Hepatocyte (in vitro differentiated cells): ENCODE data around the gene SLC35B3. TPM values are rescaled to one million over a fixed set of nuclear protein-coding genes. Genes with fewer than 3 reads are reported as not detected.
A peak's percentile ranks its signal among the peaks of the same experiment; 100 is the strongest.

Experiments used
- DNase-seq: peaks from one replicate; pipeline ENCODE4 v3.0.0-alpha.2; 2016; ENCODE audit warnings: low spot score
- H2AFZ ChIP-seq: fragments of 200-600 bp; sonication (generic); 2 replicates; pipeline ENCODE4 v1.6.0; 2016; ENCODE audit warnings: antibody characterized with exemption, mild to moderate bottlenecking
- H3K27ac ChIP-seq: fragments of 200-600 bp; sonication (generic); 2 replicates; pipeline ENCODE4 v1.5.1; 2016; ENCODE audit warnings: mild to moderate bottlenecking
- H3K27me3 ChIP-seq: fragments of 200-600 bp; sonication (generic); 2 replicates; pipeline ENCODE4 v1.6.1; 2016
- H3K36me3 ChIP-seq: fragments of 200-600 bp; sonication (generic); replicated peaks from 2 replicates; pipeline ENCODE4 v1.5.1; 2016; ENCODE audit warnings: low read depth; ENCODE audit not compliant: insufficient read depth
- H3K4me1 ChIP-seq: fragments of 200-600 bp; sonication (generic); 2 replicates; pipeline ENCODE4 v1.5.1; 2016; ENCODE audit warnings: mild to moderate bottlenecking, moderate library complexity; ENCODE audit not compliant: insufficient read depth
- H3K4me2 ChIP-seq: fragments of 200-600 bp; sonication (generic); 2 replicates; pipeline ENCODE4 v1.6.0; 2016
- H3K4me3 ChIP-seq: fragments of 200-600 bp; sonication (generic); 2 replicates; pipeline ENCODE4 v1.5.1; 2016; ENCODE audit warnings: mild to moderate bottlenecking
- H3K79me2 ChIP-seq: fragments of 200-600 bp; sonication (generic); 2 replicates; pipeline ENCODE4 v1.6.0; 2017; ENCODE audit warnings: mild to moderate bottlenecking
- H3K9me2 ChIP-seq: fragments of 200-600 bp; sonication (generic); replicated peaks from 2 replicates; pipeline ENCODE4 v1.6.0; 2017; ENCODE audit warnings: mild to moderate bottlenecking; ENCODE audit not compliant: insufficient read depth
- H3K9me3 ChIP-seq: fragments of 200-600 bp; sonication (generic); 2 replicates; pipeline ENCODE4 v1.5.1; 2016; ENCODE audit warnings: low read depth, mild to moderate bottlenecking
- H4K20me1 ChIP-seq: fragments of 200-600 bp; sonication (generic); 2 replicates; pipeline ENCODE4 v1.6.0; 2016; ENCODE audit warnings: mild to moderate bottlenecking; ENCODE audit not compliant: insufficient read depth, poor library complexity, severe bottlenecking
- CTCF ChIP-seq: fragments of 200-600 bp; sonication (generic); IDR thresholded peaks from 2 replicates; pipeline ENCODE4 v1.5.1; 2016; ENCODE audit warnings: antibody characterized with exemption, mild to moderate bottlenecking; ENCODE audit not compliant: poor library complexity
- EZH2 ChIP-seq: fragments of 200-600 bp; sonication (generic); IDR thresholded peaks from 2 replicates; pipeline ENCODE4 v1.6.1; 2016; ENCODE audit warnings: antibody characterized with exemption, mild to moderate bottlenecking, borderline replicate concordance
- EZH2phosphoT487 ChIP-seq: fragments of 200-600 bp; sonication (generic); IDR thresholded peaks from one replicate; pipeline ENCODE4 v1.6.1; 2018; ENCODE audit warnings: antibody characterized with exemption, mild to moderate bottlenecking, low read depth, moderate library complexity; ENCODE audit not compliant: unreplicated experiment, severe bottlenecking
- WGBS: methylation state at CpG from one replicate; pipeline ENCODE4 v1.1.6; 2016; ENCODE audit warnings: low lambda C conversion rate; ENCODE audit errors: missing lambda C conversion rate; 5-methylcytosine and 5-hydroxymethylcytosine counted together
- polyA plus RNA-seq: library from polyadenylated mRNA; unstranded; fragments of >200 nt; fragmentation: Nextera tagmentation; extraction: Ambion mirVana; gene quantifications from 2 replicates; pipeline ENCODE4 v1.2.1, GENCODE V29; 2016
- total RNA-seq: library from RNA; depleted of rRNA; stranded (reverse); fragments of >200 nt; gene quantifications from 2 replicates; pipeline ENCODE4 v1.2.3, GENCODE V29; 2014

Gene SLC35B3
- total and polyA plus RNA-seq, 2 experiments from 2014 or later = 31.5 TPM

GRCh38 chr6:8436966-8437365, 1.6 kb upstream of the SLC35B3 start:
- no peak overlapping the region for H3K27ac ChIP-seq
- no peaks in the 10 kb centered on the region for H3K9me3 ChIP-seq
- TF ChIP-seq CTCF = no peak
- TF ChIP-seq EZH2 = no peak
- TF ChIP-seq EZH2phosphoT487 = no peak
- H3K79me2 ChIP-seq = peaks cover 34% of the 10 kb centered on the region
- H2AFZ ChIP-seq = no peak overlapping the region
- 91% methylated on average over 1 of the region's 1 CpG for WGBS
- DNase-seq = no peak
- H3K36me3 ChIP-seq = no peaks in the 10 kb centered on the region
- H3K4me3 ChIP-seq = no peak overlapping the region
- H3K27me3 ChIP-seq = no peaks in the 10 kb centered on the region
- H3K9me2 ChIP-seq = no peaks in the 10 kb centered on the region
- no peak overlapping the region for H3K4me2 ChIP-seq
- peaks cover 20% of the 10 kb centered on the region for H3K4me1 ChIP-seq
- H4K20me1 ChIP-seq = peaks cover 10% of the 10 kb centered on the region

- H3K27ac ChIP-seq = peak overlapping the region; percentile 97
- peaks cover 20% of the 10 kb centered on the region for H3K4me1 ChIP-seq
- H3K4me2 ChIP-seq = peak overlapping the region; percentile 86
- H3K79me2 ChIP-seq = peaks cover 46% of the 10 kb centered on the region
- H3K27me3 ChIP-seq = no peaks in the 10 kb centered on the region
- peaks cover 10% of the 10 kb centered on the region for H4K20me1 ChIP-seq
- peak overlapping the region; percentile 52 for H3K4me3 ChIP-seq
- no peaks in the 10 kb centered on the region for H3K9me2 ChIP-seq
- 40% methylated on average over 15 of the region's 15 CpGs for WGBS
- no peaks in the 10 kb centered on the region for H3K36me3 ChIP-seq
- peak overlapping the region; percentile 99 for H2AFZ ChIP-seq
- TF ChIP-seq EZH2phosphoT487 (no peak), EZH2 (no peak)
- no peak for DNase-seq
- no peaks in the 10 kb centered on the region for H3K9me3 ChIP-seq
Observed at GRCh38 chr6:8435845-8436168, 462 bp upstream of the SLC35B3 start.

- Histone ChIP-seq H3K27ac (peak overlapping the region; percentile 97), H3K79me2 (peaks cover 47% of the 10 kb centered on the region), H3K9me2 (no peaks in the 10 kb centered on the region), H4K20me1 (peaks cover 10% of the 10 kb centered on the region), H3K4me2 (peak overlapping the region; percentile 86), H3K27me3 (no peaks in the 10 kb centered on the region), H3K36me3 (no peaks in the 10 kb centered on the region), H3K4me1 (peaks cover 20% of the 10 kb centered on the region), H2AFZ (peak overlapping the region; percentile 88), H3K4me3 (peak overlapping the region; percentile 84), H3K9me3 (no peaks in the 10 kb centered on the region)
- TF ChIP-seq CTCF = no peak
- WGBS = 3% methylated on average over 8 of the region's 8 CpGs
- no peak for DNase-seq
Observed at GRCh38 chr6:8434727-8435092, 635 bp downstream of the SLC35B3 start.

GRCh38 chr6:8432614-8433013, 2.7 kb downstream of the SLC35B3 start:
- no peak for DNase-seq
- Histone ChIP-seq H3K4me2 (peak overlapping the region; percentile 86), H3K9me3 (no peaks in the 10 kb centered on the region), H4K20me1 (peaks cover 10% of the 10 kb centered on the region), H3K4me3 (no peak overlapping the region), H3K4me1 (peaks cover 20% of the 10 kb centered on the region), H3K79me2 (peaks cover 49% of the 10 kb centered on the region), H3K36me3 (no peaks in the 10 kb centered on the region), H3K27me3 (no peaks in the 10 kb centered on the region), H3K9me2 (no peaks in the 10 kb centered on the region), H2AFZ (no peak overlapping the region), H3K27ac (no peak overlapping the region)
- TF ChIP-seq CTCF = no peak
- TF ChIP-seq EZH2 = no peak
- no peak for TF ChIP-seq EZH2phosphoT487
- WGBS = 78% methylated on average over 2 of the region's 2 CpGs
